ENCODE measurements around the gene ZNF593OS. TPM values are rescaled to one million over a fixed set of nuclear protein-coding genes. Genes with fewer than 3 reads are reported as not detected.
A peak's percentile ranks its signal among the peaks of the same experiment; 100 is the strongest.

Gene ZNF593OS
- total RNA-seq, 2 experiments from 2014 or later = not detected

DNA sequence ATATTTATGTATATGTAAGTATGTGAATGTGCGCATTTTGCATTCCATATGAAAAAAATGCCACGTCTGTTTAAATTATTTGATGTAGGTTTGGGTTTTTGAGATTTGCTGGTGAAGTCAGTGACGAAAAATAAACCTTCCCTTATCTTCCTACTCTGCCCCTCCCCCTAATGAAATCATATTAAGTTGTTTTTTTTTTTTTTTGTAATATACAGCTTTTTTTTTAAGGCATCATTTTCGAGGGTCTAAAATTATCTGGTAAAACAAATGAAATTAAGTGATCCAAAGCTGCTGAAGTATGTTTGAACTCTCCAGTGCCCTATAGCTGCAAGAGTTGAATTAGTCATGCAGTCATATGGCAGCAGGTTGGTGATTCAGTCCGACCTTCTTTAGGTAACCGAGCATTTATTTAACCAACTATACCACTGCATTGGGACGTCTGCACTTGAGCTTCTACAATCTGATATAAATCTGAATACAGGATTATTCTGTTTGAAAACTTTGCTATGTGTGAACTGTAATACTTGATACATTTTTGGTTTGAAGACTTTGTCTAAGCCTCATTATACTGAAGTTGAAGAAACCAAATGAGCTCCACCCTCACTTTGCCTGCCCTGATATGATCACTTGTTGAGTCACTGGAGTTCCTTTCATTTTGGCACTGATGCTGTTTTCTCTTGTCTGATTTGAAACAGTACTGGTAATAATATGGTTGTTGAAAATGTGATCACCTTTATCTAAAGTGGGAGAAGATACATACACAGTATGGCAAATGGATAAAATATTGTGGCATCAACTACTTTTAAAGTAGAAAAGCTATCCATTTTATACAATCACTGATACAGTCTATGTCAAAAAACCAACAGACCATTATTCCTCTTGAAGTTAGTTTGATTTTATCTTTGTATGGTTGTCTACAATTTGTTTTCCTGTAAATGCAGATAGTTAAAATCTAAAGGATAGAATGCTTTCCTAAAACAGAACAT, 48.4 kb downstream of the ZNF593OS start:
- ChIA-PET POLR2A (interaction anchor here (1.2 to 2.6 kb wide), 3 partner anchors 10 to 110 kb away, joined by 3 to 24 read pairs (median 3); partner anchors contain the start of genes CEP85 and PDIK1L), CTCF (interaction anchor here (0.7 to 4.8 kb wide), 15 partner anchors 8 to 294 kb away, joined by 3 to 50 read pairs (median 4); partner anchors contain the start of genes CEP85 and ZNF593)
- H3K27me3 Mint-ChIP-seq = no peaks in the 10 kb centered on the region
- no peaks in the 10 kb centered on the region for H3K9me3 Mint-ChIP-seq
- H3K27ac Mint-ChIP-seq = peak overlapping the region; percentile 75
- DNase-seq = no peak
- intact Hi-C loops (cut with micrococcal nuclease) = no loop called here
- peaks cover 12% of the 10 kb centered on the region for H3K36me3 Mint-ChIP-seq
- H3K4me3 Mint-ChIP-seq = peak overlapping the region; percentile 25
- peaks cover 55% of the 10 kb centered on the region for H3K4me1 Mint-ChIP-seq (ENCODE audit: low read depth)

DNA sequence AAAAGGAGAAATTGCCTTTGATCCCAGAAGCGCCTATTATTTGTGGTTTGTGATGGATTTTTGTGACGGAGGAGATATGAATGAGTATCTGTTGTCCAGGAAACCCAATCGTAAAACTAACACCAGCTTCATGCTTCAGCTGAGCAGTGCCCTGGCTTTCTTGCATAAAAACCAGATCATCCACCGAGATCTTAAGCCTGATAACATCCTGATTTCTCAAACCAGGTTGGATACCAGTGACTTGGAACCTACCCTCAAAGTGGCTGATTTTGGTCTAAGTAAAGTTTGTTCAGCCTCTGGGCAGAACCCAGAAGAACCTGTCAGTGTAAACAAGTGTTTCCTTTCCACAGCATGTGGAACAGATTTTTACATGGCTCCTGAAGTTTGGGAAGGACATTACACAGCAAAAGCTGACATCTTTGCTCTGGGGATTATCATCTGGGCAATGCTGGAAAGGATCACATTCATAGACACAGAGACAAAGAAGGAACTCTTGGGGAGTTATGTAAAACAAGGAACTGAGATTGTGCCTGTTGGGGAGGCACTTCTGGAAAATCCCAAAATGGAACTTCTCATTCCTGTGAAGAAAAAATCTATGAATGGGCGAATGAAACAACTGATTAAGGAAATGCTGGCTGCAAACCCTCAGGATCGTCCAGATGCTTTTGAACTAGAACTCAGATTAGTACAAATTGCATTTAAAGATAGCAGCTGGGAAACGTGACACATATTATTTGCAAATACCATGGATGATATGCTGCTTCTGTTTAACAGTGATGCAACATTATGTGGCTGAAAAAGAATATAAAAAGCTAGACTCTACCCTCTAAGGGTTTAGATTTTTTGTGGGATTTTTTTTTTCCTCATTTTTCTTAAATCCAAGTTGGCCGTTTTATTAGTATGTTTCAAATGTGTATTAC, 49.5 kb downstream of the ZNF593OS start:
- CTCF ChIA-PET = interaction anchor here (0.7 to 4.8 kb wide), 7 partner anchors 9 to 200 kb away, joined by 3 to 50 read pairs (median 6); partner anchors contain the start of genes CEP85 and ZNF593

DNA sequence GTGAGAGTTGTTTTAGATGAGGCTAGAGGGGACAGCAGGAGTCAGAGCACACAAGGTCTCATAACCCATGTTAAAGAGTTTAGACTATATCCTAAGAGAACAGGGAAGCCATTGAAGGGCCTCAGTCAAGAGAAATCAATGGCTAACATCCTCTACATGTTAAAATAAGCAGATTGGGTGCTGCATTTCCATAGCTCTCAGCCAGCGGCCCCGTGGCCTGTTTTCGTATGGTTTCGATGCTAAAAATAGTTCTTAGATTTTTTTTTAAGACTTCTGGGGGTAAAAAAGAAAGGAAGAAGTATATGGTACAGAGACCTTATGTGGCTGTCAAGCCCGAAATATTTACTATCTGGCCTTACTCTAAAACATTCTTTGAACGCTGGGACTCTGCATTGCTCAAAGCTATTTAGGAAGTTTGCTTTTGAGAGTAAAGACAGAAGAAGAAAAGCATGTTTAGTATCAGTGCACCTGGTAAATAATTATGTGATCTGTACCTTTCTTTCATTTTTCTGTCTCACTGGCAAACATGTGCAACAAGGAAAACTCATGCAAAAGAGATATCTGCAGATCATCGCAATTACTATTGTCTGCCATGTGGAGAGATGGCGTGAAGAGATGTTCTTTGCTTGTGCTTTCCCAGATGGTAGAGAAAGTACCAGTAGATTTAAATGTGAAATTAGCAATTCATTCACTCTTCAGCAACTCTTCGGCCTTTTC, 51.6 kb downstream of the ZNF593OS start:
- ChIA-PET POLR2A (no interaction called here), CTCF (interaction anchor here (0.6 to 2.5 kb wide), 4 partner anchors 7 to 255 kb away, joined by 3 to 11 read pairs (median 4); no protein-coding TSS in a partner anchor)
- H3K4me3 Mint-ChIP-seq = no peak overlapping the region
- peaks cover 30% of the 10 kb centered on the region for H3K4me1 Mint-ChIP-seq (ENCODE audit: low read depth)
- intact Hi-C loops (cut with micrococcal nuclease) = no loop called here
- no peaks in the 10 kb centered on the region for H3K9me3 Mint-ChIP-seq
- DNase-seq = no peak
- no peaks in the 10 kb centered on the region for H3K27me3 Mint-ChIP-seq
- H3K27ac Mint-ChIP-seq = peak overlapping the region; percentile 38
- peaks cover 14% of the 10 kb centered on the region for H3K36me3 Mint-ChIP-seq

More for the DNA sequence above, 49.5 kb downstream of the ZNF593OS start:
- Mint-ChIP-seq H3K27ac (no peak overlapping the region), H3K4me3 (no peak overlapping the region), H3K27me3 (no peaks in the 10 kb centered on the region), H3K4me1 (ENCODE audit: low read depth) (peaks cover 43% of the 10 kb centered on the region), H3K9me3 (no peaks in the 10 kb centered on the region), H3K36me3 (peaks cover 14% of the 10 kb centered on the region)
- intact Hi-C loops (cut with micrococcal nuclease) = no loop called here
- DNase-seq = no peak
- POLR2A ChIA-PET = interaction anchor here (2.6 kb wide), 1 partner anchor 9 kb away, joined by 24 read pairs; the partner anchor contains the start of gene PDIK1L

Other genes starting within 250 kb of the ZNF593OS start
- 1 to 10 TPM; 5.9 to 7.3 TPM for gene PAFAH2, start 173.8 kb downstream of the ZNF593OS start, total RNA-seq
- gene EXTL1, start 150.1 kb downstream of the ZNF593OS start, total RNA-seq = not detected
- not detected for gene SLC30A2, start 125.7 kb downstream of the ZNF593OS start, total RNA-seq
- under 1 TPM; 0.17 to 0.19 TPM for gene TRIM63, start 104.2 kb downstream of the ZNF593OS start, total RNA-seq
- 10 to 100 TPM; 14.9 to 15.2 TPM for gene PDIK1L, start 60.0 kb downstream of the ZNF593OS start, total RNA-seq
- not detected for gene FAM110D, start 12.8 kb downstream of the ZNF593OS start, total RNA-seq
- gene C1orf232, start 2.9 kb downstream of the ZNF593OS start, total RNA-seq = not detected
- 10 to 100 TPM; 37.4 to 38.0 TPM for gene ZNF593, start 1.9 kb downstream of the ZNF593OS start, total RNA-seq
- 1 to 10 TPM; 1.3 to 1.5 TPM for gene CNKSR1, start 5.7 kb upstream of the ZNF593OS start, total RNA-seq
- gene CATSPER4, start 18.8 kb upstream of the ZNF593OS start, total RNA-seq = not detected
- 10 to 100 TPM; 30.3 to 32.6 TPM for gene CEP85, start 62.4 kb upstream of the ZNF593OS start, total RNA-seq
- 100 to 1,000 TPM; 305 to 320 TPM for gene SH3BGRL3, start 108.3 kb upstream of the ZNF593OS start, total RNA-seq
- gene UBXN11, start 134.8 kb upstream of the ZNF593OS start, total RNA-seq = 10 to 100 TPM; 24.5 to 26.1 TPM
- 100 to 1,000 TPM; 261 to 291 TPM for gene CD52, start 146.1 kb upstream of the ZNF593OS start, total RNA-seq
- gene CRYBG2, start 182.3 kb upstream of the ZNF593OS start, total RNA-seq = 1 to 10 TPM; 1.3 to 1.6 TPM
- not detected for gene ZNF683, start 200.9 kb upstream of the ZNF593OS start, total RNA-seq
- not detected for gene LIN28A, start 239.0 kb upstream of the ZNF593OS start, total RNA-seq